GM18867 (cell line): ENCODE results near the gene RSPH6A.

Experiments used
- ATAC-seq: cut with Tn5 transposase; IDR thresholded peaks from one replicate; pipeline ENCODE4 v1.9.1; 2021; ENCODE audit warnings: mild to moderate bottlenecking, moderate library complexity; ENCODE audit not compliant: unreplicated experiment

RSPH6A gene

DNA sequence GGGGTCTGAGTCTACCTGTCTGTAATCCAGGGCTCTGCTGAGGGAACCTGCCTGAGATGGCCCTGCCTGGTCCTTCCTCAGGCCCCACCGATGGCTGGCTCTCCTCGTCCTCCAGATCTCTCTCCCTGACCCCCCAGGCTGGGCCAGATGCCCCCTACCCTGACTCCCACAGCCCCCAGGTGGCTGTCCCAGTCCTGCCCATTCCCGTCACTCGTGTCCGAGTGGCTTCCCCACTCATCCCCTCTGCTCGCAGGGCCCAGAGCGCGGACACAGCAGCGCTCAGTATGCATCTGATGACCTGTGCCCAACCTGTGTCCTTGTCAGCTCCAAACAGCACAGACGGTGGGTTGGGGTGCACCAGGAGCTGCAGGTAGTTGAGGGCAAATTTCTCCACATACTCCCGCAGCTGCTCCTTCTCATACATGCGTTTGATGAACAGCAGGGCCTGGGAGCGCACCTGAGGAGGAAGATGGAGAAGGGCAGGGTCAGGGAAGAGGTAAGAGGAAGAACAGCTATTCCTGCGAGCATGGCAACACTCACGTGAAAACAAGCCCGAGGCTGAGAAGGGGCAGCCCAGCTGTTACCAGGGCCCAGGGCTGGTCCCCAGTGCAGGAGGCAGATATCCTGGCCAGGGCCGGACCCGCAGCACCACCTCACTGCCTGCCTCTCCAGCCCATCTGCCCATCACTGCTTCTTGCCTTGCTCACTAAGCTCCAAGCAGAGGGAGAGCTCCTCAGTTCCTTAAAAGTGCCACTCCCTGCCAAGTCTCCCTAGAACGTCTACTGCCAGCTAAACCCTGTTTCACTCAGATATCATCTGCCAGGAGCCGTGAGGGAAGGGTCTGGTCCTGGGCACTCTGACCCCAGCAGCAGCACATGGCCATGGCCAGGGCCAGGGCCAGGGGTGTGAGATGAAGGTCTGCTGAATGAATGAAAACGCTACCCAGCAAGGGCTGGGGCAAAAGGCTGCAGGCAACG lies 11.1 kb upstream of the RSPH6A start:
- ATAC-seq = no peak

GRCh38 chr19:45825263-45825605 lies 10.1 kb upstream of the RSPH6A start:
- ATAC-seq = no peak

DNA sequence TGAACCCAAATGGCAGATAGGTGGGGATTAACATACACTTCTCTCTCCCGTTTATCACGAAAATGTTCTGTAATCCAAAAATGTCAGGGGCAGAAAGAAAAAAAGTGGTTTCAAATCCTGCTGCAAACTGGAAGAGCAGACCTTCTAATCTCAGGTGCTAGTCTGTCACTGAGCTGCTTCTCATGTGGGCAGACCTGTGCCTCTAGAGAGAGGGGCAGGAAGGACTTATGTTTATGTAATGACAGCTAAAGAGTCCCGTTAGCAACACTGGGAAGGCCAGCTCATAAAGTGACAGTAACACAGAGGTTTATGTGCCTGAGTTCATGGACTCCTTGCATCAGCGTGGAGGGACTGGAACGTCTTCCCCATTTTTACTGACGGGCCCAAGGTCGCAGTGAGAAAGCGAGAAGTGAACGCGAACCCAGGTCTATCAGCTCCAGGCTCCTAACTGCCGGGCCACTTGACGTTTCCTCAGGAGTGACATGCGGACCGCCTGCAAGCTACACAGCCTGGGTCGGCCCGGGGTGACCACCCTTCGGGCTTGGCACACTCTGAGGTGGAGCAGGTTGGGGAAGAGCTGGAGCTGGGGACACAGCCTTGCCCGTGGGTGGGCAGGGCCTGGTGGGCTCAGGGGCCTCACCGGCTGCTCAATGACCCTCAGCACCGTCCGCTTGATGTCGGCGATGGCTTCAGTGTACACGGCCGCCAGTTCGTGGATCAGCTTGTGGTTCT lies 9.6 kb upstream of the RSPH6A start:
- no peak for ATAC-seq

GRCh38 chr19:45824041-45824471 lies 8.9 kb upstream of the RSPH6A start:
- no peak for ATAC-seq

DNA sequence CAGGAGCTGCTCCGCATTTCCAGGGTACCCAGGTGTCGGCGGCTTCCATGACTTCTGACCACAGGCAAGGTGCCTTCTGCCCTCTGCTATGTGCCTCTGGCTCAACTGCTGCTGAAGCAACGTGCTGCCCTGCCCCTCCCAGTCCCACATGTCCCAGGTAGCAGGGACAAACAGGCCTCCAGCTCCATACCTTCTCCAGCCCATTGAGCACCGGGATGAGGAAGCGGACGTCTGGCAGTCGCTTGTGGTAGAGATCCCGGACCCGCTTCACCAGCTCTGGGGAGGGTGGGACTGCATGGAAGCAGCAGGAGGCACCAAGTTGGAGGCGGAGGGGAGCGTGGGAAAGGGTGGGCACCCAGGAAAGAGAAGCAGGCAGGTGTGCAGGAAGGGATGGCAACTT lies 8.1 kb upstream of the RSPH6A start:
- no peak for ATAC-seq

DNA sequence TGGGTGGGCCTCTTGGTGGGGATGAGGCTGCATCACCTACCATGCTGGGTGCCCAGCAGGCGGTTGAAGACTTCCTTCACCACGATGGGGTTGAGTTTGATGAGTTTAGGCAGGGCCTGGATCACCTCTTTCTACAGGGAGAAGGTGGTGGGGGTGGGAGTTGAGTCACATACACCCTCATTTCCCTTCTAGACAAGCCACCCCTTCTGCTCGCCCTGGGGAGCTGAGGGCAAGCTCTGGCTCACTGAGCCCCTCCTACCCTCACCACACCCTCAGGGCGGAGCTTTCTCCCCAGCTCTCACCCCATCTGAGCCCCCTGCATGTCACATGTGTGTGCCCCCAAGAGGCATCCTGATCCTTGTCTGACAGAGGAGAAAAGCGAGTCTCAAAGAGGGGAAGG lies 7.6 kb upstream of the RSPH6A start:
- no peak for ATAC-seq

DNA sequence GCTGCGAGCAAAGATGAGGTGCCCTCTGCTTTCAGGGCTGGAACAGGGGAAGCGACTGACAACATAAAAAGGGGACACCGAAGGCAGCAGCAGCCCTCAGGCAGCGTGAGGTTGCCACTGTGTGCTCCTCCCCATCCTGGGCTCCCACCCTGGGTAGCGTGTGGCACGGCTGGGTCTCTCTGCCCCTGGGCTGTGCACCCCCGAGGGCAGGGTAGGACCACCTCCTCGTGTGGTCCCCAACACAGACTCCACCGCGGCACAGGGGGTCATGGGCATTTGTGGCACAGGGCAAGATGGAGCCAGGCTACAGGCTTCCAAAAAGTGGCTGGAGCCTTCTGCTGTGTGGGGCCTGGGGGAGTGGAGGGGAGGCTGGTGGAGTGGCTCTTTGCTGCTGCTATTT lies 6.5 kb upstream of the RSPH6A start:
- no peak for ATAC-seq

DNA sequence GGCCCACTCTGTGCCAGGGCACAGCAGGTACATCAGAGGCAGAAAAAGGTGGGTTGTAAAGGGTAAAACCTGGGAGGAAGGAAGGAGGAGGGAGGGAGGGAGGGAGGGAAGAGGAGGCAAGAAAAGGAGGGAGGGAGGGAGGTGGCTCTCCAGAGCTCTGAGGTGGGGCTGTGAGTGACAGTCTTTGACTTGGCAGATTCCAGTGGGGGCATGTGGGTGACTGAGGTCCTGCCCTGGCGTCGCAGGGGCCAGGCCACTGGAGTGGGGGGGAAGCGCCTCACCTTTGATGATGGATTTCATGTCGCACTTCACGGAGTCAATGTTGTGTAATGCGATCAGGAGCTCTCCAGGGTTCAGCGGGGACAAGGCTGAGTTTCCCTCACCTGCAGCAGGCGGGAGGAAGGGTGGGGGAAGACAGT lies 6.0 kb upstream of the RSPH6A start:
- ATAC-seq = no peak

GRCh38 chr19:45820413-45821102 lies 5.5 kb upstream of the RSPH6A start:
- ATAC-seq = no peak

- ATAC-seq = no peak
These were observed 4.7 kb upstream of the RSPH6A start for GRCh38 chr19:45819769-45820168.

- ATAC-seq = no peak
These were observed 2.7 kb upstream of the RSPH6A start for GRCh38 chr19:45817725-45818301.

GRCh38 chr19:45817010-45817724 lies 2.1 kb upstream of the RSPH6A start:
- ATAC-seq = peak; percentile 81

DNA sequence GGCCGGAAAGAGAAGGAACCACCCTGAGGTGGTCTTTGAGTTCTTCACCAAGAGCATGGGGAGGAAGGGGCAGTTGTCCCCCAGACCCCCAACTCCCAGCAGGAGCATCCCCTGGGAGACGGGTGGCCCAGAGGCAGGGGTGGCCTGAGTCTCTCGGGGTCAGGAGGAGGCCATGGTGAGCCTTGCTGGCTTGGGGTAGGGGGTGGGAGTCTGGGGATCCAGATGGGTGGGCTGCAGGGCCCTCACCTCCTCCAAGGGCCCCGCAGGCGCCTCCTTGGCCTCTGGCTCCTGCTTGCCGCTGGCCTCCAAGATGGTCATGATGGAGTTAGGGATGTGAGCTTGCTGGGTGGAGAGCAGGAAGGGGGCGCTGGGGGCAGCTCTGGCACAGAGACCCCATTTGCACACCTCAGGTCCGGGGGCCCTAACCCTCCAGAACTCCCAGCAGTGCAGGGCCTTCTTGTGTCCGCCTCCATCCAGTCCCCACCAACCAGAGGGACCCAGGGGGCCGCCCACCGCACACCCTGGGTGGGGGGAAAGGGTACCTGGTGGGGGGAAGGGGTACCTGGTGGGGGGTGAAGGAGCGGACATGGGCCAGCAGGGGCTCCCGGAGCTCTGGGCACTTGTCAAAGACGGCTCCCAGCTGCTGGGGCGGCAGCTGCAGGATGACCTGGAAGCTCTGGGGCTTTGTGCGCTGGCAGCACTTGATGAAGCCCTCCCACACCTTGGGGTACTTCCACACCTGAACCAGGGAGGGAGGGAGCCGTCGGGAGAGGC lies 1.3 kb upstream of the RSPH6A start:
- no peak for ATAC-seq

GRCh38 chr19:45815481-45816216 lies 541 bp upstream of the RSPH6A start:
- no peak for ATAC-seq

DNA sequence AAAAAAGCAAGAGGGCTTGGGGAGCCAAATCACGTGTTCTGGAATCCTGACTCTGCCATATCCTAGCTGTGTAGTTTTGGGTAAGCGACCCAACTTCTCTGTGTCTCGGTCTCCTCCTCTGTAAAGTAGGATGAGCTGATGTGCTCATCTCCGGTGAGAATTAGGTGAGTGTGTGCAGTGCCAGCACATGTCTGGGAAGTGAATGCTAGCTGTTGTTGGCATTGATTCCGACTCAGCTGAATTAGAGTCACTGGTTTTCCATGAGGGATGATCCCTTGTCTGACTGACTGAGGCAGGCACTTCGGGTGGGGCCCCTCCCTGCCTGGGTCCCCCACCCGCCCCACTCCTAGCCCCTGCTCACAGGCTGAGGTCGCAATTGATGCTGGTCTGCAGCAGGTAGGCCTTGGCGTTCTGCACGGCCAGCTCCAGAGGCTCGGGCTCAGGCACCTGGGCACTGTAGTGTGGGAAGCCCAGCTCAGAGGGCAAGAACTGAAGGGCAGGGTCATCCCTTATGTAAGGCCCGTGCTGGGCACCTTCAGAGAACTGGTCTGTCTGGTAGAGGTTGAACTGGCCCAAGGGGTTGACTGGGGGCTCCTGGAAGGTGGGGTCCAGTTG lies 835 bp downstream of the RSPH6A start:
- ATAC-seq = no peak

DNA sequence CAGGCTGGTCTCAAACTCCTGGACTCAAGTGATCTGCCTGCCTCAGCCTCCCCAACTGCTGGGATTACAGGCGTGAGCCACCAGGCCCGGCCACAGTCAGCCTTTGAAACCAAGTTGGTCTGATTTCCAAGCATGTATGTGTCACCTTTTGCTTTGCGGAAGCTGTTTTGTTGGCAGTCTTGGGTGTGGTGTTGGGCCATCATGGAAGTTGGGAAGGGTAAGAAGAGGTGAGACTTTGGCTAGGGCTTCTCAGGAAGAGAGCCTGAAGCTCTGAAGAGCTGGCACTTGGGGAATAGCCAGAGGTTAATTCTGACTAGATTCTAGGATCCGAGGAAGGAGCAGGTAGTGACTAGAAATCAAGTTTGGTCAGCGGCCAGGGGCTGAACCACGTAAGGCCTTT lies 2.8 kb downstream of the RSPH6A start:
- ATAC-seq = no peak

DNA sequence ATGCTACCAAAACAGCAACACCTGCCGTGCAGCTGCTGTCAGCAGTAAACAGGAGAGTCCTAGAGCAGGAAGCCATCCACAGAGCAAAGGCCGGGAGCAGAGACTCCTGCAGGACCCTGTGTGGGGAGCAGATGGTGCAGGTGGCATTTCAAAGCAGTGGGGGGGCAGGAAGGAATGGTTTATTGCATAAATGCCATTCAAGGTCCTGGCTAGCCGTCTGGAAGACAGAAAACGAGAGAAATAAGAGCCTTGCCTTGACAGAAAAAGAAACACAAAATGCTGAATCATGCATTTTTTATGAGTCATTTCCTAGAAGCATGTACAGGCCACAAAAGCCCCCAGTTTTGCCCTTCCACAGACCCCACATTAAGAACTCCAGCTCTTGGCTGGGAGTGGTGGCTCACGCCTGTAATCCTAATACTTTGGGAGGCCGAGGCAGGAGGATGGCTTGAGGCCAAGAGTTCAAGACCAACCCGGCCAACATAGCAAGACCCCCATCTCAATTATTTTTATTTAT lies 5.4 kb downstream of the RSPH6A start:
- no peak for ATAC-seq

DNA sequence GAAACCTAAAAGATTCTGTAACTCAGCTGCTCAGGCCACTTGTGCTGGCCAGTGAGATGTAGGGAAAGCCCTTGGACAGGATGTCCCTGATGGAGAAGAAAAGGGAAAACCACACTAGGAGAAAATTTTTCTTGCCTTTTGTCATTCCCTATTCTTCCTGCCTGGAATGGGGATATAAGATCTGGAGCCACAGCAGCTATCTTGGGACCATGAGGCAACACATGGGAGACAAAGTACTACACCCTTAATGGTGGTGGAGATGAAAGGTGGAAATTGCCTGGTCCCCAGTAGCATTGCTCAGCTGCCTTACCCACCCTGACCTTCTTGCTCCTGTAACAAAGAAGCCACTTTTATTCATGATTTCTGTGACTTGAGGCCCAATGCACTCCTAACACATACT lies 9.4 kb downstream of the RSPH6A start:
- no peak for ATAC-seq

DNA sequence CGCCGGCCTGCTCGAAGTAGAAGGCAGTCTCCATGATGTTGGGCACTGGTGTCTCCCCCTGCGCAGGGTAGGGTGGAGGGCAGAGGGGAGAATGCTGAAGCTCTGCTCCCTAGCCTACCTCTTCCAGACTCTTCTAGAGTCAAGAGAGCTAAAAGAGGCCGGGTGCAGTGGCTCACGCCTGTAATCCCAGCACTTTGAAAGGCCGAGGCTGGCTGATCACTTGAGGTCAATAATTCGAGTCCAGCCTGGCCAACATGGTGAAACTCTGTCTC lies 10.2 kb downstream of the RSPH6A start:
- ATAC-seq = no peak
